NCI-H345 treated with DMSO at 0.1 percent for 48 hours (cell line): ENCODE data around the gene PRDM1.
A peak's percentile ranks its signal among the peaks of the same experiment; 100 is the strongest.

ENCODE experiments used
- DNase-seq: peaks from one replicate; lab custom pipeline; 2025; ENCODE audit not compliant: unreplicated experiment; lab: John Stamatoyannopoulos, UW

Gene PRDM1

DNA sequence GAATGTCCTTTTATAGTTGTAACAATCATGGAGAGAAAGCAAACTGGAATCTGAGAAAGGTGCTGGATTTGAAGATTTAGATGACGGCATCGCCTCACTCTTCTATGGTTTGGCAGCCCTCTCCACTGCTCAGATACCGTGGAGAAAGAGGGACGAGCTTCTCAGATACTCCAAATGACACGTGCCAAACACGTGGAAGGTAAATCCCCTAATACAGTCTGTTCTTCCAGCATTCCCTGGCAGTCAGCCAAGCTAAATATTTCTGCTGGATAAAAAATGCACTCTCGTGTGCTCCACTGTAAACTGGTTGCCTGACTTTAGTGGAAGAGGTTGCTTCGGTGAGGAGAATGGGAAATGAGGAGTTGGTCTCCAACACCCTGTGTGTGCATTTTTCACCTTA is 16.7 kb upstream of the PRDM1 start:
- DNase-seq = peak; percentile 95

- DNase-seq = no peak
These were observed 15.5 kb upstream of the PRDM1 start for GRCh38 chr6:106070636-106071035.

GRCh38 chr6:106072501-106073090 is 13.5 kb upstream of the PRDM1 start:
- DNase-seq = no peak

- no peak for DNase-seq
These were observed 12.0 kb upstream of the PRDM1 start for GRCh38 chr6:106074146-106074545.

DNA sequence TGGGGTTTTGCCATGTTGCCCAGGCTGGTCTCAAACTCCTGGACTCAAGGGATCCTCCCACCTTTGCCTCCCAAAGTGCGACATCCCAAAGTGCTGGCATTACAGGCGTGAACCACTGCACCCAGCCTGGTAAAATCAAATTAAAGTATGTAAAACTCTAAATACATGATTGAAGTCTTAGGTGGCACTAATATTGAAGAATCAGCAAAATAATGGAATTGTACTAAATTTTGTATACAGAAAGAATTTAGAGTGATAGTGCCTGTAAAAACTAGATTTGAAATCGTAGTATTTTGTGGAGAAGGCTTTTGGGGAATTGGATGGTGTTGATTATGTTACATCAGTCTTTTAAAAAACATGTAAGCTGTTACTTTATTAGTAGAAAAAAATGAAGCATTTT is 10.0 kb upstream of the PRDM1 start:
- DNase-seq = no peak

- no peak for DNase-seq
These were observed 9.0 kb upstream of the PRDM1 start for GRCh38 chr6:106077170-106077569.

DNA sequence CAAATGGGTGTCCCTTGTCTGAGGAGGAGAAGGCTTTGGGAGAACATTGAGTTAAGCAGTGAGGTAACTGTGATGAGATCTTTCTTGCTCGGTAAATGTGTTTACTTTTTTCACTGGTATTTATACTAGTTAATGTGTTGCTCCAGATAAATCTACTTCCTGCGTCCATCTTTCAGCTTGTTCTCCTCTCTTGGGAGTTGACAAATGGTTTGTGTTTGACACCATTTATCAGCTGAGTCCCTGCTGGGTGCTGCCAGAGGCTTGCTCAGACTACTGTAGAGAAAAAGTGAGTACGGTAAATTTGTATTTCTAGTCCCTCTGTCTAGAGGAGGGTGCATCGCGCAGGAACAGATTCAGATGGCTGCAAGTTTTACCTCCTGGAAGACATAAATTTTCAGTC is 8.3 kb upstream of the PRDM1 start:
- no peak for DNase-seq

DNA sequence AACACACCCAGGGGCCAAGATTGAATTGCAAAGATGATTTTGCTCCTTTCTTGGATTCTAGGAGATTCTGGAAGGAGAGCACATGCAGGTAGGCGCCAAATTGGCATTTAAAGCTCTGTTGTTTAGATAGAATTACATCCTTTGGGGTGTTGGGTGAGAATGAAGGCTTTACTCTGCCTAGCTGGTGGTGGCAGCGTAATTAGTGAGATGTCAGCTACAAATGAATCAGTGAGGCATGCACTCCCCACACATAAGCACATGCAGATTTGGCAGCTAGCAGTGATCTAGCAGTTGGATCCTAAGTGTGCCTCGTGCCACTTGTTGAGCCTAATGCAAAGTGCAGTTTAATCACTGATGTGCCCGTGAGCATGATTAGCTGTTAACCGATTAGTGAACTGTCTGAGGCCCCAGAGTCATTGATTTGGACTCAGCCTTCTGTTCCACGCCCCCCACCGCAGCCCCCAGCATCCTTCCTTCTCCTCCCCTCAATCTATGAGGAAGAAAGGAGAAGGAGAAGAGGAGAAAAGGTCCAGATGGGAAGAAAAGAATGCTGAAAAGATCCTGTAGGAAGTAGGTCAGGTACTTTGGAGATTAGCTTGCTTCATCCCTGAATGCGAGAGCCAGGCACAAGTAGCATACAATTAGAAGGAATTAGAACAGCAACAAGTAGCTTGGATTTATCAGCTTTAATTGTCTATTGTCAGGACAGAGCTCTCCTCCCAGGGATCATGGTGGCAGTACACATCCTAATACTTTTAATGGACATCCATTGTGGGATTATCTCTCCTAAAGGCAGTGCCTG is 6.0 kb upstream of the PRDM1 start:
- no peak for DNase-seq

DNA sequence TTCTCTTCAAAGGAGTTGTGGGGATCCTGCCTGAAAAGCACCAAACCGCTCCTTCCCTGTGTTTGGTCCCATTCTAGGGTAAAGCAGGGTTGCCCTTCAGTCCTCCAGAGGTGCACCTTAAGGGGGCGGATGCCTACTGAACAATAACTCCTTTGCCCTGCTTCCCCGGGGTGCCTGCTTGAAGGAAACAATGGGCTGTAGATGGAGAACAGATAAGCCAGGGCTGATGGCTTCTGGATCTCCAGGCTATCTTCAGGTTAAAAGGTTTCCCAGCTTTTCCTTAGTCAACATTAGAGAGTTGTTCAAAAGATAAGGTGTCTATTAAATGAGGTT is 5.4 kb upstream of the PRDM1 start:
- no peak for DNase-seq

DNA sequence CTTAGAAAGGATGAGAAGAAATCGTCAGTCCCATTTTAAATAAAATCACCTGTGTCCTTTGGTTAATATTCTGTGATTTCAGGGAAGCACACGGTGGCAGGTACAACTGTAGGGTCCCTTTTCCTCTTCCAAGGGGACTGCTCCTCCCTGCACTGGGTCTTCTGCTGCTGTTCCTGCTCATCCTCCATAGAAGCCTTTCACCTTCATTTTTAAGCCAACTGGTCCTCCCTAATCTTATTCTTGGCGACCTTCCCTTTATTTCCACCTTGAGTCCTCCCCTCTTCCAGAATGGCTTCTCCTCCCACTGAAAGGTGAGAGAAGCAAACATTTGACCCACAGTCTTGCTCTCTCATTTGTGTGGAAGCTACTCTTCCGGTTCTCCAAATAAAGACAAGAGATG is 4.4 kb upstream of the PRDM1 start:
- no peak for DNase-seq

DNA sequence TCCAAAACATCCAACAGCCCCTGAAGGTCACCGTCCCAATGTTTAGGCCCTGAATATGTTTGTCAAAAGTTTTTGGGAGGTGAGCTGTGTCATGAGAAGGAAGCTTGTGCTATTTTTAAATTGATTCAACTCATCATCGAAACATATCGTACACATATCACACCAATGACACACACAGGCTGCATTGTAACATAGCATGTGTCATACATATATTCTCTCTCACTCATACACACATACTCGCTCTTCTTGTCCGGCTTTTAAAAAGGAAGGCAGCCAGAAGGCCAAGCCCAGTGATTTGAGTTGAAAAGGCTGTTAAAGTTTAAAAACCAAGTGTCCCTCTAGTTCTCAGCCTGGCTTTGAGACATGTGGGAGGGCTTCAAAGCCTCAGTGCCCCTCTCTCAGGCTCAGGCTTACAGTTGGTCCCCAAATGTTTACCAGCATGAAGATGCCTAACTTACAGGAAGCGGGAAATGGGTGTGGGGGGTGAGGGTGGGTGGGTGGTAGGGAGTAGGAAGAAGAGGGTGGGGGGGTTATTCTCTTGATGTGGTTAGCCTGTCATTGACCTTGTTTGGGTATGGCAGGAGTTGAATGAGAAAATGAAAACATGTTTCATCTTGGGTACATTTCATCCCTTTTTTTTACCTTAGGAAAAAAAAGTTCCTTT is 3.3 kb upstream of the PRDM1 start:
- no peak for DNase-seq

GRCh38 chr6:106083618-106084017 is 2.5 kb upstream of the PRDM1 start:
- DNase-seq = no peak

DNA sequence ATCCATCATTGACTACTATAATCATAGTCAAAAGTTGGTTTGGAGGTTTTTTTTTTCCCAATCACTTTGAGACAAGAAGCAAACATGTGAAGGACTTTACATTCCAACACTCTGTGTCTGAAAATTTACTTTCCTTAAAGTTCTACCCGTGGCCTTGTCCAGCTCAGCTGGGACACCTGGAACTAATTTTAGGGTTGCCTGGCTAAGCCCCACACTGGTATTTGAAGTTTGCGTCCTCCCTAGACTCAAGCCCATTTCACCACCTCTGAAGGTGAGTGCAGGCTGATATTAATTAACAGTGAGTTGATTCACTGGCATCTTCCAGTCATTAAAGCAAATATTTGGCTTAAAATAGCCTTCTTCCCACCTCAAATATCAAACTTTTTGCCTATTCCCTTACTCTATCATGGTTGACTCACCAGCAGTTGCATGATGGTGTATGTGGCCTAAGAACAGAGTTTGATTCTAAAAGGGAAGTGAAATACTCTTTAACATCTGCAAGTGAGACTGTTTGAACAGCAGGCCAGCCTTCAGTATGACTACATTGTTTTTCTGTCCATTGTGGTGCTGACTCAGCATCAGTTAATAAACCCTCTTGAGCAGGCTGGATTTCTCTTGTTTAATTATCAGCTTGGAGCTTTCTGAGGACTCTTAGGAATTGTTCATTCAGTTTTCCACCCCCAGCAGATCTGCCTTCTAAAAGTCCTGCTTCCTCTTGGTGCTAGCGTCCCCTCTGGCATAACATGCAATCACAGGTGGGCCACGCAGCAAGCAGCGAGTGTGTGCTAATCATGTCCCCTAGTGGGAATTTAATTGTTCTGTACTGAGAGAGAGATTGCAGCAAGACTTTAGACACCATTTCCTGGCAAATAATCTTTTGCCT is 1.8 kb upstream of the PRDM1 start:
- no peak for DNase-seq

GRCh38 chr6:106084989-106085691 is 996 bp upstream of the PRDM1 start:
- DNase-seq = no peak

DNA sequence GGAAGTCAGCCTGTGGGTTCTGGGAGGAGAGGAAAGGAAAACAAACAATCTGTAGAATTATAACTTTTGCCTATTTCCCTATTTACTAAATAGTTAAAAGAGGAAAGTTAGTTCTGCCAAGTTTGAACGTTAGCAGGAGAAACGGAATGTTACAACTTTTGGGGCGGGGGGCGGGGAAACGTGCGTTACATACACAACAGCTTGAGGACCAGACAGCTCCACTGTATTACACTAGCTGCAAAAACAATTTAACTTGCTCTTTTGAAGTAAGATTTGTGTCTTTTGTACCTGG is 498 bp upstream of the PRDM1 start:
- DNase-seq = no peak

- DNase-seq = no peak
These were observed 659 bp downstream of the PRDM1 start for GRCh38 chr6:106086814-106087175.

DNA sequence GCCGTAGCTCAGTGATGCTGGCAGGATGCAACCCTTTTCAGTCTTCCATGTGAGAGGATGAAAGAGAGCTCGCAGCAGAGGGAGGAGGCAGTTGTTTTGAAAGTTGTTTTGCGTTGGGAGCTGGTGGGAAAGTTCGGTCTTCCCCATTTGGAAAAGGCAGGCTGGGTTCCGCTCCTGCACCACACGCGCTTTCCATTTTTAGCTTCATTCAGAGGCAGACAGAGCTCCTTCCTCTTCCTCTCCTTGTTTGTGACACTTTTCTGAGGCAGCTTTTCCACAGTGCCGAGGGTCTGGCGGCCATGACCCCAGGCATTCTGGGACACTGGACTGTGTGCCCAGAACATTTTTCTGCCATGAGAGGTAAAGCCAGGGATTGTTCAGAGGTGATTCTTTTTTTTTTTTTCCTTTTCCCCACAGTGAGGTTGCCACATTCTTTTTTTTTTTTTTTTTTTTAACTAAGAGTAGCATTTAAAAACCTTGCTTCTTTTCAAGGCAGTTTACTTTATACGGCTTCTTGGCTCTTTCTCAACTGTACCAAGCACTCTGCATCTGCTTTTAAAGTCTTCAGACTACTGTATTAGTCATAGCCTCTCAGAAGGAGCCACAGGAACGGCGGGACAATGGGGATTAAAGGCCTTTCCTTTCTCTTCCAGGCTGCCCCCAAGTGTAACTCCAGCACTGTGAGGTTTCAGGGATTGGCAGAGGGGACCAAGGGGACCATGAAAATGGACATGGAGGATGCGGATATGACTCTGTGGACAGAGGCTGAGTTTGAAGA is 1.6 kb downstream of the PRDM1 start:
- DNase-seq = no peak

GRCh38 chr6:106090001-106090400 is 3.9 kb downstream of the PRDM1 start:
- no peak for DNase-seq

- DNase-seq = no peak
These were observed 6.1 kb downstream of the PRDM1 start for GRCh38 chr6:106092279-106092678.

GRCh38 chr6:106094261-106094963 is 8.3 kb downstream of the PRDM1 start:
- no peak for DNase-seq
